ENCODE results near the gene MRPS7. TPM values are rescaled to one million over a fixed set of nuclear protein-coding genes. Genes with fewer than 3 reads are reported as not detected.

MRPS7 gene
- total RNA-seq, 1 donor from 2014 or later = 67.6 TPM

GRCh38 chr17:75228305-75228704 lies 33.4 kb upstream of the MRPS7 start:
- Mint-ChIP-seq H3K9me3 (no peaks in the 10 kb centered on the region), H3K36me3 (ENCODE audit: low read depth) (peaks cover 85% of the 10 kb centered on the region), H3K4me3 (no peak overlapping the region), H3K4me1 (no peaks in the 10 kb centered on the region), H3K27me3 (no peaks in the 10 kb centered on the region), H3K27ac (no peak overlapping the region)
- TF ChIP-seq, protein P1, sequence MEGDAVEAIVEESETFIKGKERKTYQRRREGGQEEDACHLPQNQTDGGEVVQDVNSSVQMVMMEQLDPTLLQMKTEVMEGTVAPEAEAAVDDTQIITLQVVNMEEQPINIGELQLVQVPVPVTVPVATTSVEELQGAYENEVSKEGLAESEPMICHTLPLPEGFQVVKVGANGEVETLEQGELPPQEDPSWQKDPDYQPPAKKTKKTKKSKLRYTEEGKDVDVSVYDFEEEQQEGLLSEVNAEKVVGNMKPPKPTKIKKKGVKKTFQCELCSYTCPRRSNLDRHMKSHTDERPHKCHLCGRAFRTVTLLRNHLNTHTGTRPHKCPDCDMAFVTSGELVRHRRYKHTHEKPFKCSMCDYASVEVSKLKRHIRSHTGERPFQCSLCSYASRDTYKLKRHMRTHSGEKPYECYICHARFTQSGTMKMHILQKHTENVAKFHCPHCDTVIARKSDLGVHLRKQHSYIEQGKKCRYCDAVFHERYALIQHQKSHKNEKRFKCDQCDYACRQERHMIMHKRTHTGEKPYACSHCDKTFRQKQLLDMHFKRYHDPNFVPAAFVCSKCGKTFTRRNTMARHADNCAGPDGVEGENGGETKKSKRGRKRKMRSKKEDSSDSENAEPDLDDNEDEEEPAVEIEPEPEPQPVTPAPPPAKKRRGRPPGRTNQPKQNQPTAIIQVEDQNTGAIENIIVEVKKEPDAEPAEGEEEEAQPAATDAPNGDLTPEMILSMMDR (IDR thresholded peaks at IDR 0.05) = no peak
- ChIA-PET POLR2A (no interaction called here), CTCF (no interaction called here)
- ATAC-seq (ENCODE audit: low read depth) (no peak), DNase-seq (no peak)
- intact Hi-C loops (cut with micrococcal nuclease) = no loop called here

DNA sequence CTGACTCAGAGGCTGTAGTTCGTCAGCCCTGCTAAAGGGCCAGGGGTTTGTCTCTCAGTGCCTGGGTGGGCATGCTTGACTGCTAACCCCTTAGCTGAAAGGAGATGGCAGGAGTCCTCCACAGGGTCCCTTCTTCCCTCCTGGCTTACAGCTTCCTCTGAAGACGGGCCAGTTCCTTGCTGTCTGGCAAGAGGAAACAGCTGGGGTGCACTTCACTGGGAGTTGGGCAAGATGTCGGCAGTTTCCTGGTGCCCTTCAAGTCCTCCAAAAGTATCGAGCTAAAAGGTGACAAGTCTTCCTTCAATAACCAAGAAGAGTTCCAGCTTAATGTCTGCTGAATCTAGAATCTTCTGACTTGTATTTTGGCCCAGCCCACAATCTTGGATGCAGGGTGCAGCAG lies 32.8 kb upstream of the MRPS7 start:
- no peaks in the 10 kb centered on the region for H3K9me3 Mint-ChIP-seq
- POLR2A ChIA-PET = interaction anchor here (0.6 kb wide), 1 partner anchor 220 kb away, joined by 3 read pairs; no protein-coding TSS in a partner anchor

DNA sequence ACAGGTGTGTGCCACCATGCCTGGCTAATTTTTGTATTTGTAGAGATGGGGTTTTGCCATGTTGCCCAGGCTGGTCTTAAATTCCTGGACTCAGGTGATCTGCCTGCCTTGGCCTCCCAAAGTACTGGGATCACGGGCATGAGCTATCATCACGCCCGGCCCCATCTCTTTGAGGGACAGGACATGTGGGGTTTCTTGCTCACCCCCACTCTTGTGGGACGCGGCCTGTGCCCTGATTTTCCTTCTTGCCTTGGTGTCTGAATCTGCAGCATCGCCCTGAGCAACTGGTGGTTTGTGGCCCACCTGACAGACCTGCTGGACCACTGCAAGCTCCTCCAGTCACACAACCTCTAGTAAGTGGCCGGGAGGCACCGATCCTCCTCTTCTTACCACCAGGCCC lies 30.6 kb upstream of the MRPS7 start:
- Mint-ChIP-seq H3K36me3 (ENCODE audit: low read depth) (peaks cover 87% of the 10 kb centered on the region), H3K9me3 (no peaks in the 10 kb centered on the region)
- TF ChIP-seq, protein P1 (IDR thresholded peaks at IDR 0.05) = no peak

More for the DNA sequence above, 32.8 kb upstream of the MRPS7 start:
- peaks cover 84% of the 10 kb centered on the region for H3K36me3 Mint-ChIP-seq (ENCODE audit: low read depth)
- no peak for ATAC-seq (ENCODE audit: low read depth)
- H3K27me3 Mint-ChIP-seq = no peaks in the 10 kb centered on the region
- H3K4me3 Mint-ChIP-seq = no peak overlapping the region
- no peak overlapping the region for H3K27ac Mint-ChIP-seq
- intact Hi-C loops (cut with micrococcal nuclease) = no loop called here
- H3K4me1 Mint-ChIP-seq = no peaks in the 10 kb centered on the region
- TF ChIP-seq, protein P1 (IDR thresholded peaks at IDR 0.05) = no peak
- no peak for DNase-seq
- CTCF ChIA-PET = no interaction called here

DNA sequence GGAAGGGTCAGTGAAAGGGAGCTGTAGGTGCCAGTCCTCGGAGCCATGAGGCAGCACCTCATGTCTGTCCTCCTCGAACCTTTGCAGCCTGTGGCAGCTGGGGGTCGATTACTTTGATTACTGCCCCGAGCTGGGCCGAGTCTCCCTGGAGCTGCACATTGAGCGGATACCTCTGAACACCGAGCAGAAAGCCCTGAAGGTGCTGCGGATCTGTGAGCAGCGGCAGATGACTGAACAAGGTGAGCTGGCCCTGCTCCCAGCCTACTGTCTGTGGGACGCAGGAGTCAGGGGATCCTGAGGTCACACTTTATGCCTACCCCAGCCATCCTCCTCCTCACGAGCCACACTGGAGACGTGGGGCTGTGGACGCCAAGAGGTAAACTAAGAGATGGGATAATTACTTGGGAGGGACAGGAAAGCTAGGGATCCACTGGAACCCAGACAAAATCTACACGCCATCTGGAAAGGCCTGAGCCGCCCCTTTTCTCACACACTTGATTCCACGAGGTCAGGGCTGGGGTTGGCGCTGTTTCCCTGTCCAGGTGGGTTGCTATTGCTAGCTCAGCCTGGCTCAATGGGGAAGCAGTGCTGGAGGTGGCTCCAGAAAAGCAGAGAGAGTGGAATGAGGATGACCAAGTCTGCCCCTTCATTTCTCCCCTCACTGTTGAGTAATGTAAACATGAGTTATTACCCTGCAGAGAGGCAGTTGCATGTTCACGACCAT lies 29.8 kb upstream of the MRPS7 start:
- TF ChIP-seq, protein P1 (IDR thresholded peaks at IDR 0.05) = no peak
- ChIA-PET CTCF (no interaction called here), POLR2A (interaction anchor here (0.5 to 0.7 kb wide), 2 partner anchors 87 to 105 kb away, joined by 3 to 8 read pairs; no protein-coding TSS in a partner anchor)
- intact Hi-C loops (cut with micrococcal nuclease) = loop anchor here (1.0 kb wide), 1 partner anchor 14 kb away; no protein-coding TSS in a partner anchor
- Mint-ChIP-seq H3K27me3 (no peaks in the 10 kb centered on the region), H3K9me3 (no peaks in the 10 kb centered on the region), H3K27ac (no peak overlapping the region), H3K4me1 (no peaks in the 10 kb centered on the region), H3K36me3 (ENCODE audit: low read depth) (peaks cover 88% of the 10 kb centered on the region), H3K4me3 (no peak overlapping the region)
- ATAC-seq (ENCODE audit: low read depth) (no peak), DNase-seq (no peak)

More for the DNA sequence above, 30.6 kb upstream of the MRPS7 start:
- no peak for DNase-seq
- intact Hi-C loops (cut with micrococcal nuclease) = no loop called here
- no peak for ATAC-seq (ENCODE audit: low read depth)
- POLR2A ChIA-PET = interaction anchor here (0.5 to 1.5 kb wide), 3 partner anchors 20 to 200 kb away, joined by 4 to 8 read pairs (median 6); no protein-coding TSS in a partner anchor
- H3K4me3 Mint-ChIP-seq = no peak overlapping the region
- CTCF ChIA-PET = interaction anchor here (1.2 kb wide), 1 partner anchor 270 kb away, joined by 3 read pairs; no protein-coding TSS in a partner anchor
- H3K27me3 Mint-ChIP-seq = no peaks in the 10 kb centered on the region
- no peaks in the 10 kb centered on the region for H3K4me1 Mint-ChIP-seq
- no peak overlapping the region for H3K27ac Mint-ChIP-seq

DNA sequence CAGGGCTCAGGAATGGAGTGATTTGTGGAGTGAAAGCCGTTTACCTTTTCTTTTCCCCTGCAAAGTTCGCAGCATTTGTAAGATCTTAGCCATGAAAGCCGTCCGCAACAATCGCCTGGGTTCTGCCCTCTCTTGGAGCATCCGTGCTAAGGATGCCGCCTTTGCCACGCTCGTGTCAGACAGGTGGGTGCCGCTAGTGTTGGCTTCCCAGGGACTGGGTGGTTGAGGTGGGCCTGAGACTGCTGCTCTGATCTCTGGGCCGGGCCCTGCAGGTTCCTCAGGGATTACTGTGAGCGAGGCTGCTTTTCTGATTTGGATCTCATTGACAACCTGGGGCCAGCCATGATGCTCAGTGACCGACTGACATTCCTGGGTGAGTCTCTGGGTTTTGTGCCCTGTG lies 28.9 kb upstream of the MRPS7 start:
- H3K9me3 Mint-ChIP-seq = no peaks in the 10 kb centered on the region
- H3K27me3 Mint-ChIP-seq = no peaks in the 10 kb centered on the region
- peaks cover 93% of the 10 kb centered on the region for H3K36me3 Mint-ChIP-seq (ENCODE audit: low read depth)
- CTCF ChIA-PET = no interaction called here
- TF ChIP-seq, protein P1 (IDR thresholded peaks at IDR 0.05) = no peak
- no peaks in the 10 kb centered on the region for H3K4me1 Mint-ChIP-seq
- H3K27ac Mint-ChIP-seq = no peak overlapping the region
- H3K4me3 Mint-ChIP-seq = no peak overlapping the region
- DNase-seq (no peak), ATAC-seq (ENCODE audit: low read depth) (no peak)
- intact Hi-C loops (cut with micrococcal nuclease) = loop anchor here (1.0 kb wide), 1 partner anchor 14 kb away; no protein-coding TSS in a partner anchor
- POLR2A ChIA-PET = interaction anchor here (0.7 kb wide), 1 partner anchor 106 kb away, joined by 3 read pairs; no protein-coding TSS in a partner anchor
